GM23248 (cell line): Measurements from ENCODE around the gene FBXW9. TPM values are rescaled to one million over a fixed set of nuclear protein-coding genes. Genes with fewer than 3 reads are reported as not detected.

Experiments used
- DNase-seq: peaks from one replicate; pipeline ENCODE4 v3.0.0-alpha.2; 2015
- H2AFZ ChIP-seq: fragments of 200-600 bp; sonication (generic); 2 replicates; pipeline ENCODE4 v1.6.1; 2016; ENCODE audit warnings: antibody characterized with exemption
- H3F3A ChIP-seq: fragments of 200-600 bp; sonication (generic); 2 replicates; pipeline ENCODE4 v1.6.1; 2016; ENCODE audit warnings: mild to moderate bottlenecking, antibody characterized with exemption, mixed run types; ENCODE audit not compliant: insufficient read depth
- H3K27ac ChIP-seq: fragments of 200-600 bp; sonication (generic); 2 replicates; pipeline ENCODE4 v1.5.1; 2016; ENCODE audit warnings: mild to moderate bottlenecking
- H3K27me3 ChIP-seq: fragments of 200-600 bp; sonication (generic); replicated peaks from 2 replicates; pipeline ENCODE4 v1.6.1; 2016; ENCODE audit warnings: mild to moderate bottlenecking; ENCODE audit not compliant: insufficient read depth
- H3K36me3 ChIP-seq: fragments of 200-600 bp; sonication (generic); 2 replicates; pipeline ENCODE4 v1.6.1; 2016; ENCODE audit warnings: low read depth, mild to moderate bottlenecking
- H3K4me1 ChIP-seq: fragments of 200-600 bp; sonication (generic); 2 replicates; pipeline ENCODE4 v1.6.1; 2016; ENCODE audit warnings: mild to moderate bottlenecking; ENCODE audit not compliant: insufficient read depth
- H3K4me2 ChIP-seq: fragments of 200-600 bp; sonication (generic); one replicate; pipeline ENCODE4 v1.6.1; 2016; ENCODE audit warnings: mild to moderate bottlenecking; ENCODE audit not compliant: unreplicated experiment
- H3K4me3 ChIP-seq: fragments of 200-600 bp; sonication (generic); 2 replicates; pipeline ENCODE4 v1.5.1; 2016; ENCODE audit warnings: mild to moderate bottlenecking
- H3K79me2 ChIP-seq: fragments of 200-600 bp; sonication (generic); 2 replicates; pipeline ENCODE4 v1.6.1; 2016; ENCODE audit warnings: mild to moderate bottlenecking; ENCODE audit not compliant: insufficient read depth
- H3K9ac ChIP-seq: fragments of 200-600 bp; sonication (generic); 2 replicates; pipeline ENCODE4 v1.6.1; 2016; ENCODE audit warnings: mild to moderate bottlenecking
- H3K9me2 ChIP-seq: fragments of 200-600 bp; sonication (generic); 2 replicates; pipeline ENCODE4 v1.6.1; 2016; ENCODE audit warnings: mixed run types, mild to moderate bottlenecking, moderate library complexity; ENCODE audit not compliant: insufficient read depth
- H3K9me3 ChIP-seq: fragments of 200-600 bp; sonication (generic); one replicate; pipeline ENCODE4 v1.6.1; 2017; ENCODE audit warnings: low read depth
- H4K20me1 ChIP-seq: fragments of 200-600 bp; sonication (generic); 2 replicates; pipeline ENCODE4 v1.6.0; 2016; ENCODE audit not compliant: insufficient read depth
- EZH2 ChIP-seq: fragments of 200-600 bp; sonication (generic); IDR thresholded peaks from 2 replicates; pipeline ENCODE4 v1.6.1; 2018; ENCODE audit warnings: antibody characterized with exemption, mild to moderate bottlenecking; ENCODE audit not compliant: insufficient read depth, poor library complexity, severe bottlenecking
- EZH2phosphoT487 ChIP-seq: fragments of 200-600 bp; sonication (generic); IDR thresholded peaks from 2 replicates; pipeline ENCODE4 v1.6.1; 2018; ENCODE audit warnings: antibody characterized with exemption, moderate library complexity, mild to moderate bottlenecking, low read depth; ENCODE audit not compliant: insufficient read depth
- WGBS, 2 experiments: methylation state at CpG; one replicate each; pipeline ENCODE4 v1.1.6; 2015 to 2017; ENCODE audit warnings: low lambda C conversion rate in 2 of 2, low coverage in 1 of 2; ENCODE audit errors: missing lambda C conversion rate in 2 of 2; 5-methylcytosine and 5-hydroxymethylcytosine counted together
- in situ Hi-C: fragments of 300-500 bp; cut with MboI; formaldehyde crosslinking; loops from 2 replicates; pipeline ENCODE4 v1.15.0; 2020
- polyA plus RNA-seq: library from polyadenylated mRNA; unstranded; fragments of >200 nt; fragmentation: Nextera tagmentation; extraction: Ambion mirVana; gene quantifications from 2 replicates; pipeline ENCODE4 v1.2.1, GENCODE V29; 2016
- total RNA-seq: library from RNA; depleted of rRNA; stranded (reverse); fragments of >200 nt; shearing (Covaris generic); gene quantifications from 2 replicates; pipeline ENCODE4 v1.2.3, GENCODE V29; 2014

Gene FBXW9
- total and polyA plus RNA-seq, 2 experiments from 2014 or later: 14.2 to 22.3 TPM

- Histone ChIP-seq H3K27me3 (no peaks in the 10 kb centered on the region), H3K4me2 (no peak overlapping the region), H3K36me3 (peaks cover 21% of the 10 kb centered on the region; the same call in 1 of the 2 replicates), H3K79me2 (peaks cover 29% of the 10 kb centered on the region), H3K4me3 (no peak overlapping the region), H3K9me3 (no peaks in the 10 kb centered on the region), H4K20me1 (no peaks in the 10 kb centered on the region), H3K4me1 (no peaks in the 10 kb centered on the region), H2AFZ (no peak overlapping the region), H3K27ac (no peak overlapping the region), H3K9ac (no peak overlapping the region), H3F3A (peaks cover 5% of the 10 kb centered on the region; the same call in 1 of the 2 replicates), H3K9me2 (no peaks in the 10 kb centered on the region)
- in situ Hi-C loops: loop anchor here (10.0 kb wide), 1 partner anchor 112 kb away; no protein-coding TSS in a partner anchor
- WGBS, 2 experiments: 86 to 91% methylated on average over 11 to 12 of the region's 12 CpGs
- no peak for DNase-seq
- TF ChIP-seq EZH2 (no peak), EZH2phosphoT487 (no peak)
Measured at GRCh38 chr19:12676928-12677327, 19.5 kb downstream of the FBXW9 start.

- in situ Hi-C loops: loop anchor here (10.0 kb wide), 1 partner anchor 112 kb away; no protein-coding TSS in a partner anchor
- WGBS, 2 experiments: 12 to 13% methylated on average over 4 of the region's 4 CpGs
- H3K9me3 ChIP-seq: no peaks in the 10 kb centered on the region
- no peaks in the 10 kb centered on the region for H3K4me1 ChIP-seq
- peaks cover 21% of the 10 kb centered on the region; the same call in 1 of the 2 replicates for H3K36me3 ChIP-seq
- H3K27ac ChIP-seq: no peak overlapping the region
- no peak overlapping the region for H3K4me3 ChIP-seq
- peaks cover 5% of the 10 kb centered on the region; the same call in 1 of the 2 replicates for H3F3A ChIP-seq
- H3K9ac ChIP-seq: no peak overlapping the region
- H2AFZ ChIP-seq: no peak overlapping the region
- peak; percentile 80 for DNase-seq
- TF ChIP-seq EZH2phosphoT487 (no peak), EZH2 (no peak)
- H3K79me2 ChIP-seq: peaks cover 33% of the 10 kb centered on the region
- H3K27me3 ChIP-seq: no peaks in the 10 kb centered on the region
- H3K4me2 ChIP-seq: no peak overlapping the region
- H3K9me2 ChIP-seq: no peaks in the 10 kb centered on the region
- no peaks in the 10 kb centered on the region for H4K20me1 ChIP-seq
Measured at GRCh38 chr19:12676384-12676792, 20.0 kb downstream of the FBXW9 start.

- Histone ChIP-seq H3K9ac (no peak overlapping the region), H4K20me1 (no peaks in the 10 kb centered on the region), H3K9me3 (no peaks in the 10 kb centered on the region), H3K36me3 (peaks cover 21% of the 10 kb centered on the region; the same call in 1 of the 2 replicates), H3K4me3 (no peak overlapping the region), H3F3A (peaks cover 3% of the 10 kb centered on the region; the same call in 1 of the 2 replicates), H3K79me2 (peaks cover 37% of the 10 kb centered on the region), H3K27me3 (no peaks in the 10 kb centered on the region), H3K9me2 (no peaks in the 10 kb centered on the region), H3K4me1 (peaks cover 2% of the 10 kb centered on the region; the same call in 1 of the 2 replicates), H3K27ac (no peak overlapping the region), H3K4me2 (no peak overlapping the region), H2AFZ (no peak overlapping the region)
- in situ Hi-C loops: loop anchor here (10.0 kb wide), 1 partner anchor 111 kb away; no protein-coding TSS in a partner anchor
- WGBS, 2 experiments: 81% methylated on average over 15 of the region's 15 CpGs
- no peak for TF ChIP-seq EZH2phosphoT487
- no peak for TF ChIP-seq EZH2
- no peak for DNase-seq
Measured at GRCh38 chr19:12675940-12676339, 20.5 kb downstream of the FBXW9 start.

GRCh38 chr19:12675399-12675798 lies 21.0 kb downstream of the FBXW9 start:
- peaks cover 21% of the 10 kb centered on the region; the same call in 1 of the 2 replicates for H3K36me3 ChIP-seq
- WGBS, 2 experiments: 96 to 97% methylated on average over 10 of the region's 10 CpGs
- H3K9me3 ChIP-seq: no peaks in the 10 kb centered on the region
- H3K79me2 ChIP-seq: peaks cover 38% of the 10 kb centered on the region
- in situ Hi-C loops: loop anchor here (10.0 kb wide), 1 partner anchor 111 kb away; no protein-coding TSS in a partner anchor
- peaks cover 8% of the 10 kb centered on the region; the same call in 1 of the 2 replicates for H3K4me1 ChIP-seq
- no peak for DNase-seq
- H3K9me2 ChIP-seq: no peaks in the 10 kb centered on the region
- no peak overlapping the region for H2AFZ ChIP-seq
- TF ChIP-seq EZH2phosphoT487 (no peak), EZH2 (no peak)
- no peak overlapping the region for H3K9ac ChIP-seq
- H3K4me2 ChIP-seq: no peak overlapping the region
- H3K4me3 ChIP-seq: no peak overlapping the region
- H3K27me3 ChIP-seq: no peaks in the 10 kb centered on the region
- no peaks in the 10 kb centered on the region for H4K20me1 ChIP-seq
- H3F3A ChIP-seq: no peaks in the 10 kb centered on the region
- no peak overlapping the region for H3K27ac ChIP-seq
